Loucy (cell line): ENCODE results near the gene FBH1.

ENCODE experiments used
- EZH2phosphoT487 ChIP-seq: fragments of 200-600 bp; IDR thresholded peaks from 2 replicates; pipeline ENCODE4 v1.6.1; 2018; ENCODE audit warnings: antibody characterized with exemption, mild to moderate bottlenecking, moderate library complexity, borderline replicate concordance
- TF ChIP-seq, protein P1 (sequence below): fragments of 200-600 bp; sonication (generic); conservative IDR thresholded peaks from 2 replicates; pipeline ENCODE4 v1.5.1; 2014; ENCODE audit warnings: mild to moderate bottlenecking, antibody characterized with exemption, low read length

DNA sequence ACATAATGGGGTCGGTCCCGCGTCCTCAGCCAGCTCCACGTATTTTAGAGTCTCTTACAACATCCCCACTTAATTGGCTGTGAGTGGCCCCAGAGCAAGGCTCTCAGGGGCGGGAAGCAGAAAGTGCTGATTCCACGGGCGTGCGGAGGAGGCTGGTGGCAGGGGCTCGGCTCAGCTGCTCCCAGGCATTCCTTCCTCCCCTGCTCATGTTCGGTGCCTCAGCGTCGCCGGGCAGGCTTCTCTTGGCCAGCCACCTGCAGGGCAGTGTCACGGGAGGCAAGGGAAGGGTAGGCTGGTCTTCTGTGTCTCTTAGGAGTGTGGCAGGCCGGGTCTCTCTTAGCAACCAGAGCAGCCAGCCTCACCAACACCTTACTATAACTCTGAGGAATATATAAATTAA is 53.5 kb downstream of the FBH1 start:
- TF ChIP-seq, protein P1, sequence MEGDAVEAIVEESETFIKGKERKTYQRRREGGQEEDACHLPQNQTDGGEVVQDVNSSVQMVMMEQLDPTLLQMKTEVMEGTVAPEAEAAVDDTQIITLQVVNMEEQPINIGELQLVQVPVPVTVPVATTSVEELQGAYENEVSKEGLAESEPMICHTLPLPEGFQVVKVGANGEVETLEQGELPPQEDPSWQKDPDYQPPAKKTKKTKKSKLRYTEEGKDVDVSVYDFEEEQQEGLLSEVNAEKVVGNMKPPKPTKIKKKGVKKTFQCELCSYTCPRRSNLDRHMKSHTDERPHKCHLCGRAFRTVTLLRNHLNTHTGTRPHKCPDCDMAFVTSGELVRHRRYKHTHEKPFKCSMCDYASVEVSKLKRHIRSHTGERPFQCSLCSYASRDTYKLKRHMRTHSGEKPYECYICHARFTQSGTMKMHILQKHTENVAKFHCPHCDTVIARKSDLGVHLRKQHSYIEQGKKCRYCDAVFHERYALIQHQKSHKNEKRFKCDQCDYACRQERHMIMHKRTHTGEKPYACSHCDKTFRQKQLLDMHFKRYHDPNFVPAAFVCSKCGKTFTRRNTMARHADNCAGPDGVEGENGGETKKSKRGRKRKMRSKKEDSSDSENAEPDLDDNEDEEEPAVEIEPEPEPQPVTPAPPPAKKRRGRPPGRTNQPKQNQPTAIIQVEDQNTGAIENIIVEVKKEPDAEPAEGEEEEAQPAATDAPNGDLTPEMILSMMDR: no peak
- TF ChIP-seq EZH2phosphoT487: no peak
